ENCODE measurements around the gene MMRN2.

- TF ChIP-seq CTCF (conservative IDR thresholded peaks at IDR 0.05 in 1 of 2, IDR thresholded peaks at IDR 0.05 in 1 of 2; ENCODE audit: extremely low read depth in 1 of 2, insufficient read depth in 1 of 2, low read depth in 1 of 2, low read length in 2 of 2) (no peak), EZH2 (IDR thresholded peaks at IDR 0.05; ENCODE audit: borderline replicate concordance, low read length) (no peak)
Measured at GRCh38 chr10:86956195-86956847, 1.1 kb downstream of the MMRN2 start.
